Inflammatory macrophage treated with lipopolysaccharide for 1 hour (primary cell): Measurements from ENCODE around the gene SPACA7.
"Not testable (repeated sequence)": the region's sequence is repeated elsewhere in the genome, so short reads cannot be mapped to it uniquely, and the experiment has no call there.

Source experiments
- DNase-seq, 2 donors: peaks; one replicate each; pipeline ENCODE4 v3.0.0-alpha.2; 2020 to 2022

Gene SPACA7

GRCh38 chr13:112431734-112432133, 55.6 kb downstream of the SPACA7 start:
- no peak for DNase-seq

- not testable (repeated sequence) for DNase-seq
These were observed 56.6 kb downstream of the SPACA7 start for GRCh38 chr13:112432734-112433133.

GRCh38 chr13:112433517-112433916, 57.4 kb downstream of the SPACA7 start:
- DNase-seq, result not testable (repeated sequence)

- no peak for DNase-seq
These were observed 57.9 kb downstream of the SPACA7 start for GRCh38 chr13:112434032-112434431.

GRCh38 chr13:112434937-112435523, 58.9 kb downstream of the SPACA7 start:
- no peak for DNase-seq

GRCh38 chr13:112435973-112436372, 59.8 kb downstream of the SPACA7 start:
- DNase-seq, result no peak

GRCh38 chr13:112438094-112438493, 61.9 kb downstream of the SPACA7 start:
- DNase-seq, result no peak

- DNase-seq, result no peak
These were observed 62.4 kb downstream of the SPACA7 start for GRCh38 chr13:112438515-112438914.

- DNase-seq, result no peak
These were observed 65.1 kb downstream of the SPACA7 start for GRCh38 chr13:112441226-112441625.

GRCh38 chr13:112441779-112442310, 65.7 kb downstream of the SPACA7 start:
- no peak for DNase-seq

- DNase-seq, result no peak
These were observed 66.4 kb downstream of the SPACA7 start for GRCh38 chr13:112442483-112443090.

- DNase-seq, result peak in 1 of 2 donors; percentile 1
These were observed 67.2 kb downstream of the SPACA7 start for GRCh38 chr13:112443191-112443994.

- peak; percentile 22 to 63 for DNase-seq
These were observed 67.8 kb downstream of the SPACA7 start for GRCh38 chr13:112443995-112444311.

GRCh38 chr13:112444416-112445399, 68.6 kb downstream of the SPACA7 start:
- DNase-seq, result no peak

- no peak for DNase-seq
These were observed 69.5 kb downstream of the SPACA7 start for GRCh38 chr13:112445411-112446271.

- DNase-seq, result no peak
These were observed 70.2 kb downstream of the SPACA7 start for GRCh38 chr13:112446347-112446861.

GRCh38 chr13:112446867-112447266, 70.7 kb downstream of the SPACA7 start:
- DNase-seq, result no peak

- no peak for DNase-seq
These were observed 71.2 kb downstream of the SPACA7 start for GRCh38 chr13:112447306-112447705.

- DNase-seq, result no peak
These were observed 71.8 kb downstream of the SPACA7 start for GRCh38 chr13:112447761-112448603.
